Mesenchymal stem cell (in vitro differentiated cells and primary cell): ENCODE results near the gene PKLR.
"Not testable (repeated sequence)": the region's sequence is repeated elsewhere in the genome, so short reads cannot be mapped to it uniquely, and the experiment has no call there.

Experiments
- DNase-seq: peaks from one replicate; pipeline ENCODE4 v3.0.0-alpha.2; 2013
- H2AFZ ChIP-seq: one replicate; pipeline ENCODE4 v1.6.1; 2013; ENCODE audit warnings: low read depth, mild to moderate bottlenecking, control low read depth, inconsistent platforms, low read length, moderate library complexity
- H2AK5ac ChIP-seq: 2 replicates; pipeline ENCODE4 v1.6.1; 2013; ENCODE audit warnings: low read length, moderate library complexity, mild to moderate bottlenecking, inconsistent platforms; ENCODE audit not compliant: severe bottlenecking
- H2BK120ac ChIP-seq: one replicate; pipeline ENCODE4 v1.6.1; 2013; ENCODE audit warnings: low read depth, mild to moderate bottlenecking, inconsistent platforms, low read length, moderate library complexity
- H2BK12ac ChIP-seq, 2 experiments: one replicate each; pipeline ENCODE4 v1.6.1; 2013; ENCODE audit warnings: inconsistent platforms in 2 of 2, low read length in 2 of 2, mild to moderate bottlenecking in 2 of 2, moderate library complexity in 2 of 2, control low read depth in 1 of 2
- H2BK15ac ChIP-seq: one replicate; pipeline ENCODE4 v1.6.1; 2013; ENCODE audit warnings: mild to moderate bottlenecking, low read depth, inconsistent platforms; ENCODE audit not compliant: poor library complexity, severe bottlenecking
- H2BK5ac ChIP-seq: 2 replicates; pipeline ENCODE4 v1.6.1; 2013; ENCODE audit warnings: low read depth, mild to moderate bottlenecking, low read length, control low read depth, inconsistent platforms; ENCODE audit not compliant: poor library complexity, severe bottlenecking
- H3K14ac ChIP-seq, 2 experiments: one replicate each; pipeline ENCODE4 v1.6.1; 2013; ENCODE audit warnings: inconsistent platforms in 2 of 2, low read length in 2 of 2, control low read depth in 1 of 2, mild to moderate bottlenecking in 1 of 2, moderate library complexity in 1 of 2
- H3K18ac ChIP-seq, 2 experiments: one replicate each; pipeline ENCODE4 v1.6.1; 2013; ENCODE audit warnings: inconsistent platforms in 2 of 2, low read length in 2 of 2, control low read depth in 1 of 2, low read depth in 1 of 2, mild to moderate bottlenecking in 1 of 2
- H3K23ac ChIP-seq, 2 experiments: one replicate each; pipeline ENCODE4 v1.6.1; 2013; ENCODE audit warnings: inconsistent platforms in 2 of 2, low read length in 2 of 2, mild to moderate bottlenecking in 2 of 2, moderate library complexity in 2 of 2, control low read depth in 1 of 2
- H3K27ac ChIP-seq: 2 replicates; pipeline ENCODE4 v1.5.1; 2013; ENCODE audit warnings: mild to moderate bottlenecking, moderate library complexity, low read length, control low read depth, inconsistent platforms; ENCODE audit not compliant: poor library complexity, severe bottlenecking
- H3K27me3 ChIP-seq, 2 experiments: 2 replicates each; pipeline versions ENCODE4 v1.6.1 to v1.7.0; 2013; ENCODE audit warnings: low read length in 2 of 2, mild to moderate bottlenecking in 2 of 2, moderate library complexity in 2 of 2, control low read depth in 1 of 2, inconsistent platforms in 1 of 2; ENCODE audit not compliant: control insufficient read depth in 1 of 2, insufficient read depth in 1 of 2
- H3K36me3 ChIP-seq, 2 experiments: 2 replicates each; pipeline versions ENCODE4 v1.6.1 to v1.7.0; 2013; ENCODE audit warnings: low read length in 2 of 2, control low read depth in 1 of 2, inconsistent platforms in 1 of 2, low read depth in 1 of 2, mild to moderate bottlenecking in 1 of 2; ENCODE audit not compliant: insufficient read depth in 2 of 2, control insufficient read depth in 1 of 2
- H3K4ac ChIP-seq, 2 experiments: one replicate each; pipeline ENCODE4 v1.6.1; 2013; ENCODE audit warnings: inconsistent platforms in 2 of 2, low read length in 2 of 2, mild to moderate bottlenecking in 2 of 2, moderate library complexity in 2 of 2, control low read depth in 1 of 2, low read depth in 1 of 2
- H3K4me1 ChIP-seq: 2 replicates; pipeline ENCODE4 v1.6.1; 2013; ENCODE audit warnings: low read depth, low read length, control low read depth; ENCODE audit not compliant: control insufficient read depth, insufficient read depth
- H3K4me2 ChIP-seq: 2 replicates; pipeline ENCODE4 v1.6.1; 2013; ENCODE audit warnings: low read length, mild to moderate bottlenecking, inconsistent platforms; ENCODE audit not compliant: poor library complexity, severe bottlenecking
- H3K4me3 ChIP-seq, 2 experiments: 2 replicates each; pipeline versions ENCODE4 v1.5.1 to v1.7.0; 2013; ENCODE audit warnings: low read length in 2 of 2, mild to moderate bottlenecking in 2 of 2, control low read depth in 1 of 2, low read depth in 1 of 2; ENCODE audit not compliant: insufficient read depth in 1 of 2
- H3K79me1 ChIP-seq: replicated peaks from 2 replicates; pipeline ENCODE4 v1.6.1; 2013; ENCODE audit warnings: mild to moderate bottlenecking, control low read depth, low read length, inconsistent platforms; ENCODE audit not compliant: poor library complexity, severe bottlenecking
- H3K9ac ChIP-seq: 2 replicates; pipeline ENCODE4 v1.7.0; 2013; ENCODE audit warnings: mild to moderate bottlenecking, low read length, moderate library complexity
- H3K9me3 ChIP-seq: 2 replicates; pipeline ENCODE4 v1.7.0; 2013; ENCODE audit warnings: mild to moderate bottlenecking, low read length; ENCODE audit not compliant: control insufficient read depth
- H4K8ac ChIP-seq: one replicate; pipeline ENCODE4 v1.6.1; 2013; ENCODE audit warnings: inconsistent platforms, mild to moderate bottlenecking, low read length, moderate library complexity
- H4K91ac ChIP-seq: one replicate; pipeline ENCODE4 v1.6.1; 2013; ENCODE audit warnings: mild to moderate bottlenecking, low read length, inconsistent platforms
- WGBS: methylation state at CpG from one replicate; pipeline ENCODE4 v1.1.7; 2013; ENCODE audit warnings: mixed read lengths; 5-methylcytosine and 5-hydroxymethylcytosine counted together

Gene PKLR

GRCh38 chr1:155294520-155295182, 6.6 kb downstream of the PKLR start:
- H3K4me2 ChIP-seq = no peak overlapping the region
- 22% methylated on average over 46 of the region's 46 CpGs for WGBS
- no peak for DNase-seq

DNA sequence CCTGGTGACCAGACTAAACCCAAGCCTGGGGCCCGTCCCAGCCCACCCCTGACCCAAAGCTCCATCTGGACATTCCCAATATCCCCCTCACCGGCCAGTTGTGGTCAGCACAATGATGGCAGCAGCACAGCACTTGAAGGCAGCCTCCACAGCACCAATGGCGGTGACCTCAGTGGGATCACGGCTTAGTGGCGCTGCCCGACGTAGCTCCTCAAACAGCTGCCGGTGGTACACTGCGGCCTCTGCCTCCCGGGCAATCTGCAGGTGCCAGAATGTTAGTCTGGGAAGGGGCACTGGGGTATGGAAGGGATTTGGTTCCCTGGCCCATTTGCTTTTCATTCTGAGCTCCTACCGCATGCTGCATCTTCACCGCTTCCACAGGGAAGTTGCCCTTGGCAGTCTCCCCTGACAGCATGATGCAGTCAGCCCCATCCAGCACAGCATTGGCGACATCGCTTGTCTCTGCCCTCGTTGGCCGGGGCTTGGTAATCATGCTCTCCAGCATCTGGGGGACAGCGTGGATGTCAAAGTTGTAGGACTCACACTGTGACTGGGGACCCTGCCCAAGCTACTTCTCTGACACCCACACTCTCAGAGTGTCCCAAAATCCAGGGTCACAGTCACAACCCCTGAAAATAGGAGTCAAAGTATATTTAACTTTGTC, 8.0 kb downstream of the PKLR start:
- no peak overlapping the region for H3K9ac ChIP-seq
- H3K4ac ChIP-seq = no peak overlapping the region
- peaks cover 0 to 2% of the 10 kb centered on the region in 2 experiments for H3K36me3 ChIP-seq
- no peak overlapping the region for H3K23ac ChIP-seq
- H3K4me3 ChIP-seq = no peak overlapping the region
- peaks cover 9% of the 10 kb centered on the region for H3K4me1 ChIP-seq
- peaks cover 54 to 65% of the 10 kb centered on the region in 2 experiments for H3K27me3 ChIP-seq
- no peak overlapping the region for H2AK5ac ChIP-seq
- 88% methylated on average over 17 of the region's 17 CpGs for WGBS
- H2BK12ac ChIP-seq = no peak overlapping the region
- H2AFZ ChIP-seq = no peak overlapping the region
- H3K4me2 ChIP-seq = no peak overlapping the region
- no peak overlapping the region for H2BK15ac ChIP-seq
- H3K14ac ChIP-seq = no peak overlapping the region
- no peak overlapping the region for H3K27ac ChIP-seq
- no peak for DNase-seq
- H2BK120ac ChIP-seq = no peak overlapping the region
- H4K91ac ChIP-seq = no peak overlapping the region
- H3K9me3 ChIP-seq = no peaks in the 10 kb centered on the region
- no peak overlapping the region for H3K18ac ChIP-seq
- H2BK5ac ChIP-seq = no peak overlapping the region
- no peaks in the 10 kb centered on the region for H3K79me1 ChIP-seq
- H4K8ac ChIP-seq = no peak overlapping the region

More at GRCh38 chr1:155294520-155295182, 6.6 kb downstream of the PKLR start:
- no peak overlapping the region for H3K27ac ChIP-seq
- no peak overlapping the region for H4K91ac ChIP-seq
- peaks cover 54 to 62% of the 10 kb centered on the region in 2 experiments for H3K27me3 ChIP-seq
- no peak overlapping the region for H3K23ac ChIP-seq
- no peak overlapping the region for H3K14ac ChIP-seq
- no peak overlapping the region for H2BK5ac ChIP-seq
- H3K36me3 ChIP-seq = no peaks in the 10 kb centered on the region
- H2BK15ac ChIP-seq = no peak overlapping the region
- no peaks in the 10 kb centered on the region for H3K9me3 ChIP-seq
- no peak overlapping the region for H2BK120ac ChIP-seq
- H3K4me3 ChIP-seq = peak overlapping the region in 1 of 2 experiments; percentile 11
- no peak overlapping the region for H2BK12ac ChIP-seq
- H3K4me1 ChIP-seq = peaks cover 9% of the 10 kb centered on the region
- no peak overlapping the region for H3K18ac ChIP-seq
- no peak overlapping the region for H3K9ac ChIP-seq
- no peaks in the 10 kb centered on the region for H3K79me1 ChIP-seq
- H2AFZ ChIP-seq = no peak overlapping the region
- no peak overlapping the region for H4K8ac ChIP-seq
- H3K4ac ChIP-seq = no peak overlapping the region
- H2AK5ac ChIP-seq = no peak overlapping the region

DNA sequence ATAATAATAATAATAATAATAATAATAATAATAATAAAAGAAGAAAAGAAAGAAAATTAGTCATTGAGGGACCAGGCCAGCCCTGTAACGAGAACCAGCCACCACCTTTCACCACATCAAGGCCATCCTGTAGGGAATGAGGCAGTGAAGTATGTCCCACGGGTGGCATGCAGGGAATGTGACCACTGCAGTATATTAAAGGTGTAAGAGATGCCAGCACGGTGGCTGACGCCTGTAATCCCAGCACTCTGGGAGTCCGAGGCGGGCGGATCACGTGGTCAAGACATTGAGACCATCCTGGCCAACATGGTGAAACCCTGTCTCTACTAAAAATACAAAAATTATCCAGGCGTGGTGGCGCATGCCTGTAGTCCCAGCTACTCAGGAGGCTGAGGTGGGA, 10.2 kb downstream of the PKLR start:
- DNase-seq, H3K4me1 ChIP-seq, H2BK120ac ChIP-seq, H4K8ac ChIP-seq, H3K14ac ChIP-seq, H3K27ac ChIP-seq, H3K79me1 ChIP-seq, H2BK12ac ChIP-seq, H2AFZ ChIP-seq, H3K4me3 ChIP-seq, H2BK15ac ChIP-seq, H3K9ac ChIP-seq, H2AK5ac ChIP-seq, H3K23ac ChIP-seq, H3K9me3 ChIP-seq, H4K91ac ChIP-seq, H2BK5ac ChIP-seq, H3K18ac ChIP-seq, H3K4ac ChIP-seq, H3K4me2 ChIP-seq: not testable (repeated sequence)
- 86% methylated on average over 10 of the region's 10 CpGs for whole genome bisulfite sequencing
- Histone ChIP-seq H3K36me3 (peaks cover 0 to 15% of the 10 kb centered on the region in 2 experiments), H3K27me3 (peaks cover 36 to 47% of the 10 kb centered on the region in 2 experiments)

DNA sequence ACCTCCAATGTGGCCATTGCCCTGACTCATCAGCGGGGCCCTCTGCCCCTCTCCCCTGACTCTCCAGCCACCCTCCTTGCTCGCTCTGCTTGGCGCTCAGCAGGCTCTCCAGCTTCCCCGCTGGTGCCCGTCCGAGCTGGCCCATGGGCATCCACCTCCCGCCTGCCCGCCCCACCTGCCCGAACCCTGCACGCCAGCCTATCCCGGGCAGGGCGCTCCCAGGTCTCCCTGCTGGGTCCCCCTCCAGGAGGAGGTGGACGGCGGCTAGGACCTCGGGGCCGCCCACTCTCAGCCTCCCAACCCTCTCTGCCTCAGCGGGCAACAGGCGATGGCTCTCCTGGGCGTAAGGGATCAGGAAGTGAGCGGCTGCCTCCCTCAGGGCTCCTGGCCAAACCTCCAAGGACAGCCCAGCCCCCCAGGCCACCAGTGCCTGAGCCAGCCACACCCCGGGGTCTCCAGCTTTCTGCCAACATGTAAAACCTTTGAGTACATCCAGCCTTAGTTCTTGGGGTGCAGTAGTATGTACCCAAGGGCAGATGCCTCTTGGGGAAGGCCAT, 13.2 kb downstream of the PKLR start:
- Histone ChIP-seq H4K91ac (no peak overlapping the region), H3K4me2 (no peak overlapping the region)

More for the DNA sequence above, 13.2 kb downstream of the PKLR start:
- H4K8ac ChIP-seq = no peak overlapping the region
- no peak overlapping the region for H2AFZ ChIP-seq
- H3K4me1 ChIP-seq = no peaks in the 10 kb centered on the region
- no peaks in the 10 kb centered on the region for H3K79me1 ChIP-seq
- H2BK5ac ChIP-seq = no peak overlapping the region
- no peak overlapping the region for H3K4me3 ChIP-seq
- WGBS = 90% methylated on average over 19 of the region's 21 CpGs
- no peak overlapping the region for H2BK15ac ChIP-seq
- H3K4ac ChIP-seq = no peak overlapping the region
- no peak overlapping the region for H2BK120ac ChIP-seq
- H3K23ac ChIP-seq = no peak overlapping the region
- no peak overlapping the region for H3K14ac ChIP-seq
- no peak overlapping the region for H2AK5ac ChIP-seq
- H2BK12ac ChIP-seq = no peak overlapping the region
- DNase-seq = no peak
- H3K36me3 ChIP-seq = peaks cover 5 to 35% of the 10 kb centered on the region in 2 experiments
- H3K27me3 ChIP-seq = peaks cover 9 to 19% of the 10 kb centered on the region in 2 experiments
- H3K9me3 ChIP-seq = no peaks in the 10 kb centered on the region
- no peak overlapping the region for H3K27ac ChIP-seq
- no peak overlapping the region for H3K9ac ChIP-seq
- no peak overlapping the region for H3K18ac ChIP-seq
